NK-92 (cell line): Measurements from ENCODE around the gene EBP.
"Not testable (repeated sequence)": the region's sequence is repeated elsewhere in the genome, so short reads cannot be mapped to it uniquely, and the experiment has no call there.

Experiments used
- DNase-seq: peaks from one replicate; lab custom pipeline; 2025; ENCODE audit not compliant: unreplicated experiment; lab: John Stamatoyannopoulos, UW

The EBP gene

GRCh38 chrX:48520976-48521352, 644 bp upstream of the EBP start:
- DNase-seq = no peak

- no peak for DNase-seq
Observed at GRCh38 chrX:48522291-48522690, 683 bp downstream of the EBP start.

GRCh38 chrX:48523682-48524081, 2.1 kb downstream of the EBP start:
- no peak for DNase-seq

GRCh38 chrX:48525853-48526252, 4.2 kb downstream of the EBP start:
- DNase-seq = not testable (repeated sequence)

GRCh38 chrX:48530736-48531135, 9.1 kb downstream of the EBP start:
- DNase-seq = no peak

GRCh38 chrX:48531358-48531959, 9.9 kb downstream of the EBP start:
- DNase-seq = no peak

GRCh38 chrX:48532161-48532560, 10.6 kb downstream of the EBP start:
- no peak for DNase-seq

GRCh38 chrX:48533165-48533564, 11.6 kb downstream of the EBP start:
- no peak for DNase-seq

- DNase-seq = no peak
Observed at GRCh38 chrX:48538641-48539344, 17.2 kb downstream of the EBP start.

GRCh38 chrX:48539345-48540027, 17.9 kb downstream of the EBP start, which contains the start of gene TBC1D25:
Gene TBC1D25 (plus strand): TSS chrX:48539714. CDS start chrX:48539798, 84 bp downstream.
- DNase-seq = peak; percentile 75

GRCh38 chrX:48540028-48540375, 18.4 kb downstream of the EBP start:
- no peak for DNase-seq

- DNase-seq = no peak
Observed at GRCh38 chrX:48540480-48540879, 18.9 kb downstream of the EBP start.

- DNase-seq = no peak
Observed at GRCh38 chrX:48541140-48541814, 19.7 kb downstream of the EBP start.

- DNase-seq = no peak
Observed at GRCh38 chrX:48548871-48549270, 27.3 kb downstream of the EBP start.

GRCh38 chrX:48555731-48556325, 34.2 kb downstream of the EBP start:
- not testable (repeated sequence) for DNase-seq

- DNase-seq = no peak
Observed at GRCh38 chrX:48558271-48558670, 36.7 kb downstream of the EBP start.

GRCh38 chrX:48559636-48560035, 38.0 kb downstream of the EBP start:
- no peak for DNase-seq

GRCh38 chrX:48560056-48560455, 38.4 kb downstream of the EBP start:
- DNase-seq = no peak

- no peak for DNase-seq
Observed at GRCh38 chrX:48560681-48561080, 39.1 kb downstream of the EBP start.

- no peak for DNase-seq
Observed at GRCh38 chrX:48569958-48570357, 48.4 kb downstream of the EBP start.

GRCh38 chrX:48573690-48574269, 52.2 kb downstream of the EBP start:
- DNase-seq = no peak
